WTC11 (cell line): ENCODE measurements around the gene RIOK1. TPM values are rescaled to one million over a fixed set of nuclear protein-coding genes. Genes with fewer than 3 reads are reported as not detected.
"Not testable (repeated sequence)": the region's sequence is repeated elsewhere in the genome, so short reads cannot be mapped to it uniquely, and the experiment has no call there.

Source experiments
- ATAC-seq: fragments of 200-7000 bp; cut with Tn5 transposase; 2 replicates; pipeline ENCODE4 v1.10.0; 2021; ENCODE audit warnings: mild to moderate bottlenecking, moderate library complexity
- CTCF ChIA-PET: fragments of 300-600 bp; sonication (Branson Sonifier 250); formaldehyde crosslinking; loops from one replicate; lab custom pipeline; 2021; ENCODE audit warnings: antibody characterized with exemption; lab: Charles Lee
- POLR2A ChIA-PET: fragments of 350-600 bp; sonication (Branson Sonifier 250); formaldehyde crosslinking; loops from one replicate; lab custom pipeline; 2021; ENCODE audit warnings: antibody characterized with exemption; lab: Charles Lee
- DNase-seq: peaks from one replicate; pipeline ENCODE4 v3.0.0; 2021; ENCODE audit warnings: low spot score
- H3K27ac Mint-ChIP-seq: 2 replicates; pipeline ENCODE4 v1.8.0; 2021; ENCODE audit warnings: mixed read lengths
- H3K27me3 Mint-ChIP-seq: 2 replicates; pipeline ENCODE4 v1.8.0; 2021; ENCODE audit warnings: low read depth, mild to moderate bottlenecking, moderate library complexity, mixed read lengths
- H3K36me3 Mint-ChIP-seq: 2 replicates; pipeline ENCODE4 v1.8.0; 2021; ENCODE audit warnings: mixed read lengths
- H3K4me1 Mint-ChIP-seq: 2 replicates; pipeline ENCODE4 v1.8.0; 2022; ENCODE audit warnings: mixed read lengths
- H3K4me3 Mint-ChIP-seq: 2 replicates; pipeline ENCODE4 v1.8.0; 2021; ENCODE audit warnings: mild to moderate bottlenecking, moderate library complexity, mixed read lengths
- H3K9me3 Mint-ChIP-seq: 2 replicates; pipeline ENCODE4 v1.8.0; 2021; ENCODE audit warnings: mixed read lengths
- ATF1 ChIP-seq: sonication (generic); formaldehyde crosslinking; IDR thresholded peaks from 2 replicates; pipeline ENCODE4 v1.8.1; 2023; ENCODE audit warnings: mild to moderate bottlenecking, moderate library complexity, missing genetic modification reagents
- ETV6 ChIP-seq: sonication (generic); formaldehyde crosslinking; IDR thresholded peaks from 2 replicates; pipeline ENCODE4 v1.8.1; 2022; ENCODE audit warnings: mild to moderate bottlenecking, missing genetic modification reagents
- FOXK1 ChIP-seq: sonication (generic); formaldehyde crosslinking; IDR thresholded peaks from 2 replicates; pipeline ENCODE4 v1.8.0; 2022; ENCODE audit warnings: mild to moderate bottlenecking, moderate library complexity, missing genetic modification reagents
- GABPB1 ChIP-seq: sonication (generic); formaldehyde crosslinking; IDR thresholded peaks from 2 replicates; pipeline ENCODE4 v1.8.1; 2023; ENCODE audit warnings: mild to moderate bottlenecking, missing genetic modification reagents
- GTF2I ChIP-seq: fragments of 250-450 bp; sonication (Bioruptor Pico); conservative IDR thresholded peaks from 2 replicates; pipeline ENCODE4 v1.4.0; 2021; ENCODE audit warnings: mild to moderate bottlenecking
- JUN ChIP-seq: sonication (generic); formaldehyde crosslinking; IDR thresholded peaks from 2 replicates; pipeline ENCODE4 v1.8.0; 2023; ENCODE audit warnings: mild to moderate bottlenecking, missing genetic modification reagents
- KAT7 ChIP-seq: sonication (generic); formaldehyde crosslinking; IDR thresholded peaks from 2 replicates; pipeline ENCODE4 v1.8.1; 2023; ENCODE audit warnings: missing genetic modification reagents, mild to moderate bottlenecking, borderline replicate concordance
- NFATC4 ChIP-seq: fragments of 250-450 bp; sonication (Bioruptor Pico); IDR thresholded peaks from 2 replicates; pipeline ENCODE4 v1.9.0; 2021; ENCODE audit warnings: mild to moderate bottlenecking
- NFE2L1 ChIP-seq: sonication (generic); formaldehyde crosslinking; IDR thresholded peaks from 2 replicates; pipeline ENCODE4 v1.8.1; 2023; ENCODE audit warnings: missing genetic modification reagents
- NR2C2 ChIP-seq: sonication (generic); formaldehyde crosslinking; IDR thresholded peaks from 2 replicates; pipeline ENCODE4 v1.8.0; 2022; ENCODE audit warnings: mild to moderate bottlenecking, missing genetic modification reagents
- ZBTB21 ChIP-seq: sonication (generic); formaldehyde crosslinking; IDR thresholded peaks from 2 replicates; pipeline ENCODE4 v1.8.1; 2023; ENCODE audit warnings: mild to moderate bottlenecking, missing genetic modification reagents, borderline replicate concordance
- ZNF138 ChIP-seq: sonication (generic); formaldehyde crosslinking; conservative IDR thresholded peaks from 2 replicates; pipeline ENCODE4 v1.8.1; 2022; ENCODE audit warnings: mild to moderate bottlenecking, moderate library complexity, missing genetic modification reagents
- ZNF219 ChIP-seq: sonication (generic); formaldehyde crosslinking; IDR thresholded peaks from 2 replicates; pipeline ENCODE4 v1.8.0; 2023; ENCODE audit warnings: missing genetic modification reagents, mild to moderate bottlenecking, borderline replicate concordance
- ZNF263 ChIP-seq: sonication (generic); formaldehyde crosslinking; IDR thresholded peaks from 2 replicates; pipeline ENCODE4 v1.8.1; 2022; ENCODE audit warnings: low read depth, mild to moderate bottlenecking, moderate library complexity, missing genetic modification reagents
- total RNA-seq: library from RNA; stranded (reverse); gene quantifications from 3 replicates; pipeline ENCODE4 v1.2.3, GENCODE V29; 2021
- TF ChIP-seq, protein P1 (sequence below): fragments of 250-450 bp; sonication (Bioruptor Pico); IDR thresholded peaks from 2 replicates; pipeline ENCODE4 v1.9.0; 2021; ENCODE audit warnings: mild to moderate bottlenecking
- TF ChIP-seq, protein P2 (sequence below): sonication (generic); formaldehyde crosslinking; IDR thresholded peaks from 2 replicates; pipeline ENCODE4 v1.8.0; 2023; ENCODE audit warnings: missing genetic modification reagents
- TF ChIP-seq, protein P3 (sequence below): sonication (generic); formaldehyde crosslinking; IDR thresholded peaks from 2 replicates; pipeline ENCODE4 v1.8.1; 2022; ENCODE audit warnings: missing genetic modification reagents, borderline replicate concordance
- TF ChIP-seq, protein P4 (sequence below): sonication (generic); formaldehyde crosslinking; IDR thresholded peaks from 2 replicates; pipeline ENCODE4 v1.8.0; 2022; ENCODE audit warnings: mild to moderate bottlenecking, missing genetic modification reagents

The RIOK1 gene
- total RNA-seq, 1 experiment from 2014 or later: 25.6 TPM

DNA sequence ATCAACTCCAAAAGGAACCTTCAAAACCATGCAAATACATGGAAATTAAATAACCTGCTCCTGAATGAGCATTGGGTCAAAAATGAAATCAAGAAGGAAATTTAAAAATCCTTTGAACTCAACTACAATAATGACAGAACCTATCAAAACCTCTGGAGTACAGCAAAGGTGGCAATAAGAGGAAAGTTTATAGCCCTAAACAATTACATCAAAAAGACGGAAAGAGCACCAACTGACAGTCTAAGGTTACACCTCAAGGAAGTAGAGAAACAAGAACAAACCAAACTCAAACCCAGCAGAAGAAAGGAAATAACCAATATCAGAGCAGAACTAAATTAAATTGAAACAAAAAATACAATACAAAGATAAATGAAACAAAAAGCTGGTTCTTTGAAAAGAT lies 39.0 kb upstream of the RIOK1 start:
- H3K36me3 Mint-ChIP-seq, H3K9me3 Mint-ChIP-seq, H3K4me3 Mint-ChIP-seq, ATAC-seq, CTCF ChIA-PET, DNase-seq, H3K27ac Mint-ChIP-seq, POLR2A ChIA-PET, H3K27me3 Mint-ChIP-seq: not testable (repeated sequence)
- H3K4me1 Mint-ChIP-seq: peaks cover 14% of the 10 kb centered on the region

DNA sequence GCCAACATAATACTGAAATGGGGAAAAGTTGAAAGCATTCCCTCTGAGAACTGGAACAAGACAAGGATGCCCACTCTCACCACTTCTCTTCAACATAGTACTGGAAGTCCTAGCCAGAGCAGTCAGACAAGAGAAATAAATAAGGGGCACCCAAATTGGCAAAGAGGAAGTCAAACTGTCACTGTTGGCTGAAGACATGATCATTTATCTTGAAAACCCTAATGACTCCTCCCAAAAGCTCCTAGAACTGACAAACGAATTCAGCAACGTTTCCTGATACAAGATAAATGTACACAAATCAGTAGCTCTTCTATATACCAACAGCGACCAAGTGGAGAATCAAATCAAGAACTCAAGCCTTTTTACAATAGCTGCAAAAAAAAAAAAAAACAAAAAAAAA lies 37.7 kb upstream of the RIOK1 start:
- CTCF ChIA-PET: interaction anchor here (0.6 kb wide), 1 partner anchor 176 kb away, joined by 6 read pairs; no protein-coding TSS in a partner anchor
- ATAC-seq, DNase-seq, H3K36me3 Mint-ChIP-seq, H3K9me3 Mint-ChIP-seq, H3K4me3 Mint-ChIP-seq, H3K27ac Mint-ChIP-seq, H3K27me3 Mint-ChIP-seq: not testable (repeated sequence)
- POLR2A ChIA-PET: interaction anchor here (0.6 kb wide), 1 partner anchor 1738 kb away, joined by 3 read pairs; no protein-coding TSS in a partner anchor
- H3K4me1 Mint-ChIP-seq: peaks cover 14% of the 10 kb centered on the region

DNA sequence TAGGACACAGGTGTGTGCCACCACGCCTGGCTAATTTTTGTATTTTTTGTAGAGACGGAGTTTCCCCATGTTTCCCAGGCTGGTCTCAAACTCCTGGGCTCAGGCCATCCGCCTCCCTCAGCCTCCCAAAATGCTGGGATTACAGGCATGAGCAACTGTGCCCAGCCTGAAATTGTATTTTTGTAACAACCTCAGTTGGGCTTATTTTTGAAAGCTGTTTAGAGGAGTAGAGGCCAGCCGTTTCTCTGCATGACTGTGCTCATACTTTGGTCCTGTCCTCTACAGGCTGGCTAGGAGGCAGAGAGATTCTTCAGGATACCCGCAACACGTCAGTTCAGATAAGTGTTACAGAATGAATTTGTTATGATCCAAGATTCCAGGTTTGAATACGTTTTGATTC lies 22.2 kb upstream of the RIOK1 start:
- ChIA-PET CTCF (no interaction called here), POLR2A (interaction anchor here (0.7 kb wide), 1 partner anchor 22 kb away, joined by 6 read pairs; no protein-coding TSS in a partner anchor)
- TF ChIP-seq ZBTB21: no peak
- no peak for TF ChIP-seq ATF1 (CRISPR knock-in tag)
- TF ChIP-seq, protein P1, sequence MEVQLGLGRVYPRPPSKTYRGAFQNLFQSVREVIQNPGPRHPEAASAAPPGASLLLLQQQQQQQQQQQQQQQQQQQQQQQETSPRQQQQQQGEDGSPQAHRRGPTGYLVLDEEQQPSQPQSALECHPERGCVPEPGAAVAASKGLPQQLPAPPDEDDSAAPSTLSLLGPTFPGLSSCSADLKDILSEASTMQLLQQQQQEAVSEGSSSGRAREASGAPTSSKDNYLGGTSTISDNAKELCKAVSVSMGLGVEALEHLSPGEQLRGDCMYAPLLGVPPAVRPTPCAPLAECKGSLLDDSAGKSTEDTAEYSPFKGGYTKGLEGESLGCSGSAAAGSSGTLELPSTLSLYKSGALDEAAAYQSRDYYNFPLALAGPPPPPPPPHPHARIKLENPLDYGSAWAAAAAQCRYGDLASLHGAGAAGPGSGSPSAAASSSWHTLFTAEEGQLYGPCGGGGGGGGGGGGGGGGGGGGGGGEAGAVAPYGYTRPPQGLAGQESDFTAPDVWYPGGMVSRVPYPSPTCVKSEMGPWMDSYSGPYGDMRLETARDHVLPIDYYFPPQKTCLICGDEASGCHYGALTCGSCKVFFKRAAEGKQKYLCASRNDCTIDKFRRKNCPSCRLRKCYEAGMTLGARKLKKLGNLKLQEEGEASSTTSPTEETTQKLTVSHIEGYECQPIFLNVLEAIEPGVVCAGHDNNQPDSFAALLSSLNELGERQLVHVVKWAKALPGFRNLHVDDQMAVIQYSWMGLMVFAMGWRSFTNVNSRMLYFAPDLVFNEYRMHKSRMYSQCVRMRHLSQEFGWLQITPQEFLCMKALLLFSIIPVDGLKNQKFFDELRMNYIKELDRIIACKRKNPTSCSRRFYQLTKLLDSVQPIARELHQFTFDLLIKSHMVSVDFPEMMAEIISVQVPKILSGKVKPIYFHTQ (CRISPR knock-in tag): no peak
- no peak for TF ChIP-seq KAT7 (CRISPR knock-in tag)
- no peak for TF ChIP-seq NFE2L1 (CRISPR knock-in tag)
- TF ChIP-seq, protein P2, sequence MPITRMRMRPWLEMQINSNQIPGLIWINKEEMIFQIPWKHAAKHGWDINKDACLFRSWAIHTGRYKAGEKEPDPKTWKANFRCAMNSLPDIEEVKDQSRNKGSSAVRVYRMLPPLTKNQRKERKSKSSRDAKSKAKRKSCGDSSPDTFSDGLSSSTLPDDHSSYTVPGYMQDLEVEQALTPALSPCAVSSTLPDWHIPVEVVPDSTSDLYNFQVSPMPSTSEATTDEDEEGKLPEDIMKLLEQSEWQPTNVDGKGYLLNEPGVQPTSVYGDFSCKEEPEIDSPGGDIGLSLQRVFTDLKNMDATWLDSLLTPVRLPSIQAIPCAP (CRISPR knock-in tag): no peak
- TF ChIP-seq NR2C2: no peak
- no peak for TF ChIP-seq ETV6
- Mint-ChIP-seq H3K36me3 (no peaks in the 10 kb centered on the region), H3K27me3 (no peaks in the 10 kb centered on the region), H3K9me3 (no peaks in the 10 kb centered on the region), H3K4me3 (no peak overlapping the region), H3K4me1 (no peaks in the 10 kb centered on the region), H3K27ac (no peak overlapping the region)
- DNase-seq: no peak
- no peak for ATAC-seq

DNA sequence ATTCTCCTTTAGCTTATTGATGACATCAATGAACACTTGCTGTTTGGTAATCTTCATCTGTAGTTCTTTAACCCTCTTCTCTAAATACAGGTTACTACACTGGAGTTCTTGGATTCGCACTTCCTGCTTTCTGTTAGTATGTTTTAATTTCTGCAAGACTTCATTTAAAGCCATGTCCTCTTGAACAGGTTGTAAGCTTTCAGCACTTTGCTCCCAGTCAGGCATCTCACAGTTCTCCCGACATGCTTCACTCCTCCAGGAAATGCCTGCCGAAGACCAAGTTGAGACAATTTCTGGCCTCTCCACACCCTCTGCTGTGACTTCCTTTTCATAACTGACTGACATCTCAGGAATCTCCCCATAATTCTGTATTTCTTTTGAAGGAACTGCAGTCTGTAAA lies 15.9 kb upstream of the RIOK1 start:
- TF ChIP-seq, protein P3, sequence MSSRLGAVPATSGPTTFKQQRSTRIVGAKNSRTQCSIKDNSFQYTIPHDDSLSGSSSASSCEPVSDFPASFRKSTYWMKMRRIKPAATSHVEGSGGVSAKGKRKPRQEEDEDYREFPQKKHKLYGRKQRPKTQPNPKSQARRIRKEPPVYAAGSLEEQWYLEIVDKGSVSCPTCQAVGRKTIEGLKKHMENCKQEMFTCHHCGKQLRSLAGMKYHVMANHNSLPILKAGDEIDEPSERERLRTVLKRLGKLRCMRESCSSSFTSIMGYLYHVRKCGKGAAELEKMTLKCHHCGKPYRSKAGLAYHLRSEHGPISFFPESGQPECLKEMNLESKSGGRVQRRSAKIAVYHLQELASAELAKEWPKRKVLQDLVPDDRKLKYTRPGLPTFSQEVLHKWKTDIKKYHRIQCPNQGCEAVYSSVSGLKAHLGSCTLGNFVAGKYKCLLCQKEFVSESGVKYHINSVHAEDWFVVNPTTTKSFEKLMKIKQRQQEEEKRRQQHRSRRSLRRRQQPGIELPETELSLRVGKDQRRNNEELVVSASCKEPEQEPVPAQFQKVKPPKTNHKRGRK: no peak
- TF ChIP-seq JUN: no peak
- TF ChIP-seq ZNF219 (CRISPR knock-in tag): no peak
- no peak for TF ChIP-seq NFATC4
- no peak for TF ChIP-seq FOXK1 (CRISPR knock-in tag)
- TF ChIP-seq ZNF263 (CRISPR knock-in tag): no peak
- no peak for TF ChIP-seq GABPB1
- TF ChIP-seq, protein P4, sequence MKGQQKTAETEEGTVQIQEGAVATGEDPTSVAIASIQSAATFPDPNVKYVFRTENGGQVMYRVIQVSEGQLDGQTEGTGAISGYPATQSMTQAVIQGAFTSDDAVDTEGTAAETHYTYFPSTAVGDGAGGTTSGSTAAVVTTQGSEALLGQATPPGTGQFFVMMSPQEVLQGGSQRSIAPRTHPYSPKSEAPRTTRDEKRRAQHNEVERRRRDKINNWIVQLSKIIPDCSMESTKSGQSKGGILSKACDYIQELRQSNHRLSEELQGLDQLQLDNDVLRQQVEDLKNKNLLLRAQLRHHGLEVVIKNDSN (CRISPR knock-in tag): no peak
- no peak for TF ChIP-seq GTF2I (CRISPR knock-in tag)
- no peak for TF ChIP-seq ZNF138 (CRISPR knock-in tag)
- TF ChIP-seq, protein P2 (CRISPR knock-in tag): no peak
- TF ChIP-seq, all 79 proteins: peak for 0
- ChIA-PET CTCF (interaction anchor here (1.0 kb wide), 1 partner anchor 16 kb away, joined by 4 read pairs; the partner anchor contains the start of genes CAGE1 and RIOK1), POLR2A (no interaction called here)
- no peak overlapping the region for H3K4me3 Mint-ChIP-seq
- ATAC-seq (no peak), DNase-seq (no peak)
- H3K27me3 Mint-ChIP-seq: no peaks in the 10 kb centered on the region
- no peaks in the 10 kb centered on the region for H3K9me3 Mint-ChIP-seq
- 0 out of 2 replicates have a peak, but pooled peaks cover 2% of the 10 kb centered on the region for H3K4me1 Mint-ChIP-seq
- H3K27ac Mint-ChIP-seq: no peak overlapping the region
- no peaks in the 10 kb centered on the region for H3K36me3 Mint-ChIP-seq
